Fibroblast of skin of right biceps (primary cell): ENCODE data around the gene OSER1.

Source experiments
- DNase-seq: peaks from one replicate; pipeline ENCODE4 v3.0.0-alpha.2; 2013

OSER1 gene

DNA sequence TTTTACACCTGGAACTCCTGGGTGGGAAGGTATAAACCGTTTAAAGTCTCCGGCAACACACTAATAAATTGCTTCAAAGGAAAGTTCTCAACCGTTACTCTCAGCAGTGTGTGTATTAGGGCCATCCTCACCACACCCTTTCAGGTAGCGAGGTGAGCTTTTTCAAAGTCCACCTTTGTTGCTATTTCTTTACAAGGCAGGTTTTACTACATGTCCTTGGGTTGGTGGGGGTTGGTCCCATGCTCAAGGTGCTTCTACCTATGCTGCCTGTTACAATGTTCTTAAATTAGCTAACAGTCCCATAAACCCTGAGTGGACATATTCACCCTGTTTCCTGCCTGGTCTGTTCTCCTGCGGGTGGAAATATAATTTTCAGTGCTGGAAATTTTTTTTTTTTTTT lies 13.2 kb upstream of the OSER1 start:
- no peak for DNase-seq

DNA sequence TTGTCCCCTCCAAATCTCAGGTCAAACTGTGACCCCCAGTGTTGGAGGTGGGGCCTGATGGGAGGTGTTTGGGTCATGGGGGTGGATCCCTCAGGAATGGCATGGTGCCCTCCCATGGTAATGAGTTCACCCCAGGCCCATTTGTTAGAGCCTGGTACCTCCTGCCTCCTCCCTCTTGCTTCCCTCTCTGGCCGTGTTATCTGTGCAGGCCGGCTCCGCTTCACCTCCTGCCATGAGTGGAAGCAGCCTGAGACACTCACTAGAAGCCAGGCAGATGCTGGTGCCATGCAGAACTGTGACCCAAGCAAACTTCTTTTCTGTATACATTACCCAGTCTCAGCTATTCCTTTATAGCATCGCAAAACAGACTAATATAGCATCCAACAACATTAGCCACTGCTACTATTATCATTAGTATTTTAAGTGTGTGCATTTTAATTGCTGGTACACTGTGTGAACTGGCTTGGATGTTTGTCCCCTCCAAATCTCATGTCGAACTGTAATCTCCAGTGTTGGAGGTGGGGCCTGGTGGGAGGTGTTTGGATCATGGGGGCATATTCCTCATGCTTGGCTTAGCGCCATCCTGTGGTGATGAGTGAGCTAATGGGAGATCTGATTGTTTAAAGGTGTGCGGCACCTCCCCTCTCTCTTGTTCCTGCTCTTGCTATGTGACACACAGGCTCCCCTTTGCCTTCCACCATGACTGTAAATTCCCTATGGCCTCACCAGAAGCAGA lies 12.2 kb upstream of the OSER1 start:
- no peak for DNase-seq

DNA sequence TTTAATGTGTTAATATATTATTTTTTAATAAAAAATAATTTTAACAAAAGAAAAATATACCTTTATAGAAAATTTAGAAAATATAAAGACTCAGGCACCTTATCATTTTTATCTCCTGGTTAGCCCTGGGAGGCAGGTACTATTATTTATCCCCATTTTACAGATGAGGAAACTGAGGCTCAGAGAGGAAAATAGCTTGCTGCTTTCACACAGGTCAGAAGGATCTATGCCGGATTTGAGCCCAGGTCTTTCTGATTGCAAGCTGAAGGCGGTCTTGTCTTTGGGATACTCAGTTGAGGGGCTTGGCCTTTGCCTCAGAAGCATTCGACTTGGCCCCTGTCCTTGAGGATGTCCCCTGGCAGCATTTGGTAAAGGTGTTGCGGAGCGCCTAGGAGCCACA lies 11.5 kb upstream of the OSER1 start:
- no peak for DNase-seq

DNA sequence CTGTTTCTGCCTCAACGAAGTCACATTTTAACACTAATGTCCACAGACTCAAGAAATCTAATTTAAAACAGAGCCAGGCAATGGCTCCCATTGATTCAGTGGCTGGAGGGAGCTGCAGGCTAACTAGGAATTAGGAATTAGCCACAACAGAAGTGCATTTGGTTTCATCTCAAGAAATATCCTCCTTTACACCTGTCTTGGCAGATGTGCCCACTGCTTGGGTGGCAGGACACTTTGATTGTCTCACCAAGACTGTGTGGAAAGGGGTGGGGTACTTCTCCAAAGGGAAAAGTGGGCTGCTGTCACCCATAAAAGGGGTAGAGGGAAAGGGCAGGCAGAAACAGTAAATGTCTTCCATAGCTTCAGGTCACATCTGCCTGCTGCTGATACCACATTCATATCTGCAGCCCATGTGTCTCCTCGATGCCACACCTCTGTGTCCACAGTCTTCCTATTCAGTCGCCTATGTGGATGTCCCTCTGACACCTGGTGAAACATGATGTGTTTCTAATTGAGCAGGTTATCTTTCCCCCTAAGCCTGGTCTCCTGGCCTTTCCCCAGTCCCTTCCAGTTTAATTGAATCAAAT lies 10.9 kb upstream of the OSER1 start:
- DNase-seq: no peak

DNA sequence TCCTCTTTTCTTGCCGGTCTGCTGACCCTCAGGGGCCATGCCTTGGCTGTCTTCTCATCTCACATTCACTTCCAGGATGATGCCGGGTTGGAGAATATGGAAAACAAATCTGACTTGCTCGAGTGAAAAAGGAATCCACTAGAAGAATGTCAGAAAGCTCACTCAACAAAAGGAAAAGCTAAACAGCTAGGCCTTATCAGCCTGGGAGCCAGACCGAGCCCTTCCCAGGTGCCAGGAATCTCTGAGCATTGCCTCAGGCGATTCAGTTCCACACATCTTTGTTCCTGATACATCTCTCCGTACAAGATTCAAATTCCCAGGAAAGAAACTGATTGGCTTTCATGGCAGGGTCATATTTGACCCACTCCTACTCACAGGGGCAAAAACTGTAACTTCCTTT lies 9.2 kb upstream of the OSER1 start:
- DNase-seq: no peak

DNA sequence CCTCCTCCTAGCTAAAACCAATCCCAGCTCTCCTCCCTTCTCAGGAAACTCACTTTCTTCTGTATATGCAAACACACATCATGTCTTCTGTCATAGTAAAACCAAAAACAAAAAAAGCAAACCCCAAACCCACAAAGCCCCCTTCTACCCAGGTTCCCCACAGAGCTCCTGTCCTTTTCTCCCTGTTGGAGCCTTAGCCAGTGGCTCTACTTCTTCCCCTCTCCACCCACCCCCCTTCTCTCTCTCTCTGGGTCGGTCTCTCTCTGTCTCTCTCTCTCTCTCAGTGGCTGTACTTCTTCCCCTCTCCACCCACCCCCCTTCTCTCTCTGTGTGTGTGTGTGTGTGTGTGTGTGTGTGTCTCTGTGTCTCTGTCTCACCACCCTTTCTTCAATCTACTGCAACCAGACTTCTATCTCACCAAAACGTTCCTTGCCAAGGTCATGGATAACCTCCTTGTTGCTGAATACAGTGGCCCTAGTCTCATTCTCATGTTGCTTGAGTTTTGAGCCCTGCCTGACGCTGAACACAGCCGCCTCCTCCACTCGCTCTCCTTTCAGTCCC lies 8.7 kb upstream of the OSER1 start:
- DNase-seq: no peak

DNA sequence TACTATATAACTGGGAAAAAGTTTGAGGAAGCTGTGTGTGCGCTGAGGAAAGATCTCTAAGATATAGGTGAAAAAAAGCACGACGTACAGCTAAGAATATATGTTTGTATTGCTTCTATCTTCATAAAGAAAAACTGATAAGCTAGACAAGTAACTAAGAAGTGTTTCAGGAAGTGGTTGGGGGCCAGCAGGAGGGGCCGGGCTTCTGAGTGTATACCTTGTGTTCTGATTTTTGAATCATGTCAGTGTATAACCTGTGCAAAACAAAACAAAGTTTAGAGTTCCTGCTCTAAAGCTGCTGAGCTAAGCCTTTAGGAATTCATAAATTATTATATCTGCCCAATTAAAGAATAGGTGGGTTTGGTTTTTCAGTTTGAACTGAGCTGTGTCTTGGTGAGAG lies 7.9 kb upstream of the OSER1 start:
- no peak for DNase-seq

DNA sequence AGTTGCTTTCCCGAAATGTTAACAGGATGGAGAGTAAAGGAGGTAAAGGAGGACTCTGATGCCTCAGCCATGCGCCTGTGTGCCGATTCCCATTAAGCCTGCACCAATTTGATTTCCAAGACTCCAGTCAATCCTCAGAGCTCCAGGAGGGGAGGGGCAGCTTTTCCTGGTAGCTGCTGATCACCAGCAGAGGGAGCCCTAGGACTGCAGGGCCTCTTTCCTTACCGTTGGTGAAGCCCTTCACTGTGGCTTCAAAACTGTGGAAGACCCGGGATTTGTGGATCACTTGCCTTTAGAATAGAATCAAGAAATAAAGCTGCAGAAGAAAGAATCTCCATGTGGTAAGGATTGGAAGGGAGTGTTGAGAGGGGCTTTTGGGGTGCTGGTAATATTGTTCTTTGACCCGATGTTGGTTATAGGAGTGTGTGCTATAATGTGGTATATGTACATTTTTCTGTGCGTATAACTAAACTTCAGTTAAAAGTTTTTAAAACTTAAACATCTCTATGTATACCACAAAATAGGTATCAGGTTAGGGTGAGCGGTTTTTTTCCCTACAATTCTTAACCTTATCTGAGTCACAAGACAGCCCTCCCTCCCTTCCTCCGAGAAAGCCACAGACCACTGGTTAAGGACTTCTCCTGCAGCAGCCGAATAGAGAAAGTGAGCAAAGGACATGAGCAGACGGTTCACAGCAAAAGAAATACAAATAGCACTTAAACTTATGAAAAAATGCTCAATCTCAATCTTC lies 6.9 kb upstream of the OSER1 start:
- DNase-seq: peak; percentile 64

DNA sequence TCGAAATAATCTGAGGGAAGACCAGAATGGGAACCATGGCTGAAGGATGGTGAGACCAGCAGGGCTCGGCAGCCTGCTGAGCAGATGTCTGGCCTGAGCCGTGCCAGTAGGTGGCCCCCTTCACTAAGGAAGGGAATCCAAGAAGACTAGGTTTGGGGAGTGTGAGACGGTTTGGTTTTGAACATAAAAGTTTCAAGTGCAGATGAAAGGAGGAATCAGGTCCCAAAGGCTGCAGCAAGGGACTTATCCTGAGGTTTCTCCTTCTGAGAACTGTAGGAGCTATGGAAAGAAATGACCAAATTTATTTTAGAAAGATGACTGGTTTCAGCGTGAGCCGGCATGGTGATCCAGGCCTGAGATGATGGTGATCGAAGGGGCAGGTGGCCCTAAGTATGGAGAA lies 4.6 kb upstream of the OSER1 start:
- peak; percentile 60 for DNase-seq

DNA sequence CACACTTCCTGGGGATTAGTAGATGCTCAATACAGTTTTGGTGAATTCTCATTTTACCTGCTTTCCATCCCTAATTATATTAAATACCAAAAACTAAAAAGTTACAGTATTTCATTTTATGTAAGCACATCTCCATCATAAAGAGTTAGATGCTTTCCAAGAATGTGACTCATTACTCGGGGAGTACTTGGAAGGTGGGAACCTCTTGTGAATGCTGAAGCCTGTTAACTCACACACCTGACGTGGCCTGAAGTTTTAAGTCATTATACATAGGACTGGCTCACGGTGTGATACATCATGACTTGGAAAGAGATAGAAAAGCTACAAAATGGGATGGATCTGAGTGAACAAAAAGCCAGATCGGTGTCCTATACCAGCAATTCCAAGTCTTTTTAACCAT lies 2.2 kb upstream of the OSER1 start:
- no peak for DNase-seq

DNA sequence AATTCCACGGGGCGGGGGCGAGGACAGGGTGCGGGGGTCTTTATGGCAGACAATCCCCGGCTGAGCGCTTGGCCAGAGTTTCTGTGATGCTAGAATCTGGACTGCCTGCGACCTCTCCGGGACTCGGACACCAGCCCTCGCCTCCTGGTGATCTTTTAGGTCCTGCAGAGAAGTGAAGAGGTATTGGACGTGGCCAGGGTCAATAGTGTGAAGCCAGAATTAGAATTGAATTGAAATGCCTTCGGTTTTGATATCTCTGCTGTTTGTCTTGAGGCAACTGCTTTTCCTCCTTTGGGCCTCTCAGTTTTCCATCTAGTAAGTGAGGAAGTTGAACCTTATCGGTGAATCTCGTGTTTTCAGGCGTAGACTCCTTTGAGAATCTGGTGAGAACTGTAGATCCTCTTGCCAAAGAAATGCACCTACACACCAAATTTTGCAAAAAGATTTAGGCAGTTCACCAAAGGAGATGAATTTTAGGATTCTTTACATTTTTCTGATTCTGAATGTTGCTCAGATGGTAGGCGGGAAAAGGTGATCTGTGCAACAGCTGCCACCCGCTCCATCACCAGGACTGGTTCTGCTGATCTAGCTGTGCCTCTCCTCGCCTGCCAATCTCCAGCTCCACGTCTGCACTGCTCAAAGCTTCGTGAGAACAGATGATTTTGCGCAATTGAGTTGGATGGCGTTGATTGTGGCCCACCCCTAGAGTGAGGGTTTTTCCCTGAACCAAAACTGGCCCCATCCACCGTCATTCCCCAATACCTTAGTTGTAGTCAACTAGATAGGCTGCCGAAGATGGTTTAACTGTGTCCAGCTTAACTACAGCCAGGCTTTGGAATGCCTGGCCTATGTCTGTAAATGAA lies 837 bp upstream of the OSER1 start:
- peak; percentile 32 for DNase-seq

DNA sequence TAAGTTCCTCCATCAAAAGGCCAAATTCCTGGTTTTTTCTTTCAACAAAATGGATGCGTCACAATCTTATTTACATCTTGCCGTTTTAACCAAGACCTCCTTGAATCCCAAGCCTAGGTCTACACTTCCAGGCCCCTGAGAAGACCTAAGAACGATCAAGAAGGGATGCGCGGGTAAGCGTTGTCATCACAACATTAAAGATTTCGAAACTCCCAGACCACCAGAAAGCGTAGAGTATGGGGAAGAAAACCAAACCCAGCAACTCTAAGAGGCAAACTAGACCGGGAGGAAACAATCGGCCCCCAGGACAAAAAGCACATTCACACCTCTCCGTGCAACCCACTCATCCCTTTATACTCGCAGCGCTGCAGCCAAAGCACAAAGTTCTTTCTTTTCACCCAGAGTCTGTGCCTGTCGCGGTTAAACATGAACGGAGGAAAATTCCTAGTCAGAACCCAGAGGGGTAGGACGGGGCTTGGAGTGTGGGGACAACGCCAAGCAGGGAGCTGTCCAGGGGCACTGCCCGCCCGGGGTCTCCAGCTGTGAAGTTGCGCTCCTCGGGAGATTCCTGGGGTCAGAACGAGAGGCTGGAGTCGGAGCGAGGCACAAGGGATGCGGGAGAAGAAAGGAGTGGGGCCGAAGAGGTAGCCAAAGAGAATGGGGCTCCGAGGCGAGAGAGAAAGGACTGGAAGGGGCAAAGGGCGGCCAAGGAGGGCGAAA lies 725 bp downstream of the OSER1 start:
- peak; percentile 44 for DNase-seq

DNA sequence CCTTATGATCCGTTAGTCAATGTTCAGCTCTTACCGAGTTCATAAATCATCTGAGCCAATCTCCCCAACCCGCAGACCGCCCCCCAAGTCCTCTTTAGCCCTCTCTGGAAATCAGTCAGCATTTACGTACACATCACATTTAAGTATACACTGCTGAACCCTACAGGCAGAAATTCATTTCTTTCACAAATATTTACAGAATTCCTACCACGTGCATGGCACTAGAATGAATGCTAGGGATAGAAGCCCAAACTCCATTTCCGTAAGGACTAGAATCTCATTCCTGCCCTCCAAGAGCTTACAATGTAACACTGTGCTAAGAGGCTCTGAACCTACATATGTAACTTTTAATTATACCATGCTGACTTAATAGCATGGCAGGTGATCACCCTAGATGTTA lies 1.8 kb downstream of the OSER1 start:
- peak; percentile 35 for DNase-seq

DNA sequence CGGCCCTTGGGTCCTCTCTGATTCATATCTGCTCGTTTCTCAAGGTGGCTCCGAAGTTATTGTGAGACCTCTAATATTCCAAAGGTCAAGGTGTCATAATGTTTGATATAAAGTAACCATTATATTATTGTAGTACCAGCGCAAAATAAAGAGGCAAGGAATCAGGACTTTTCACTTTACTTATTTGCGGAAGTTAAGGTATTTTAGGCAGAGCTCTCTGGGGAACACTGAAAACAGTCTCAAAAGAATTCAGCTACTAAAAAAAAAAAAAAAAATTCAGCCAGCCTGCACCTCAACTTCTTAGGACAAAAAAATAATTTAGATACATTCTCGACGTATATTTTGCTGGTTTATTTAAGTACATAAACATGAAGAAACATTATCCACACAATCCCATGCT lies 2.4 kb downstream of the OSER1 start:
- DNase-seq: no peak

DNA sequence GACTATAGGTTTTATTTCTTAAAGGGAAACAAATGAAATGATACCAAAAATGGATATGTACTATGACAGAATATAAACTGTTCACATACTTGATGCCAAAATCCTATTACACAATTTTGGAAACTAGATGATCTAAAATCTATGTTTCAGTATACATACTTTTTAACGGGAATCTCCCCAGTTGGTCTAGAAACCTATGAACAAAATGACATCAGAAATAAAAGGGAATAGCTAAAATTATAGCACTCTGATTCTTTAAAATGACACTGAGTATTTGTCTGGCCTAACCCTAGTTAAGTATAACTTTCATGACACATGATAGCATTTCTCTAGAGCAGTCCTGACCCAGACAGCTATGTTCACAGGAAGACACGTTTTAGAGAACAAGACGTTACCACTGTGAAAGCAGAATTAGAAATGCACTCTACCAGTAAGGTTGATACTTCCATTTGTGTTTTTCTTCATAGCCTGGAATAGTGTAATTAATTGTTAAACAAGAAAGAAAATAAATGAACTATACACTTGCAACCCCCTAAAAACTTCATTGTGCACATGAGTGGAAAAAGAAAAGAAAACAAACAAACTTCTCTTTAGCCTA lies 3.3 kb downstream of the OSER1 start:
- no peak for DNase-seq

DNA sequence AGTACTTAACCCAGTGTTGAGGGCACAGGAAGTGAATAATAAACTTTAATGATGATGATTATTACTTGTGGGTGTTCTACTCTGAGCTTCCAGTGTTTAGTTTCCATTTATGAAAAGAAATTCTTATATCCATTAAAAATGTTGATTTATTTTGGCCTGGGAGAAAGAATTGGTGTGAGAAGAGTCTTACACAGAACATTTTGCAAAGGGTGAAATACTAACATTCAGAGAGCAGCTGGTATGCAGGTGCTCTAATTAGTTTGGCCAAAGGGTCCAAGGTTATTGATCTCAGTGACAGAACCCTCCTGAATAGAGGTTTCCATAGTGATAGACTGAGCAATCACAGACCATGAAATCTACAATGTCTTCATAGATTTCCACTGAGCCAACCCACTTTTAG lies 4.4 kb downstream of the OSER1 start:
- no peak for DNase-seq

DNA sequence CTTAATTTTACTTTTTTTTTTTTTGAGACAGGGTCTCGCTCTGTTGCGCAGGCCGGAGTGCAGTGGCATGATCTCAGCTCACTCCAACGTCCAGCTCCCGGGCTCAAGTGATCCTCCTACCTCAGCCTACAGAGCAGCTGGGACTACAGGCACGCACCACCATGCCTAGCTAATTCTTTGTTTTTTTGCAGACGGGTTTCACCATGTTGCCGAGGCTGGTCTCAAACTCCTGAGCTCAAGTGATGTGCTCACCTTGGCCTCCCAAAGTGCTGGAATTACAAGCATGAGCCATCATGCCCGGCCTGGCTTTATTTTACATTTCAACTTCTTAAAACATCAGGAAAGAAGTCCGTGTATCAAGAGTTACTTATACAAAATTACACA lies 5.7 kb downstream of the OSER1 start:
- DNase-seq: no peak

DNA sequence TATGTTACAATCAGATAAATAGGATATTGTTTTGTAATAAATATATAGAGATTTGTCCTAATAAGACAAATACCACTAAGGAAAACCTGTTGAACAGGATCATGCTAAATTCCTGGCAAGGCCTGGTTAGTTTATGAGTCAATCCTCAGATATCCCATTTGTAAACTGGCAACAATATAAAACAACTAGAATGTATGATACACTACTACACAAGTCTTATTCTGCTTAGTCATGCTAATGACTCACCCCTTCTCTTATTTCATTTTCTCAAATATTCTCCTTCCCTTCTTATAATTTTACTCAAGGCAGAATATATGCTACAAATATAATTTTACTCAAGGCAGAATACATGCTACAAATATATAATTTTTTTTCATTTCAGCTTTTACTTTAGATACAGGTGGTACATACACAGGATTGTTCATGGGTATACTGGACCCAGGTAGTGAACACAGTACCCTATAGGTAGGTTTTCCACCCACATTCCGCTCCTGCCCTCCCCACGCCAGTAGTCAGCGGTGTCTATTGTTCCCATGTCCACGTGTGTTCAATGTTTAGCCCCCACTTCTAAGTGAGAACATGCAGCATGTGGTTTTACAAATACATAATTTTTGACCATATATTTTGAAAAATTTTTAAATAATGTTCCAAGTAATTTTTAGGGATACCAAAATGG lies 6.3 kb downstream of the OSER1 start:
- DNase-seq: peak; percentile 93

DNA sequence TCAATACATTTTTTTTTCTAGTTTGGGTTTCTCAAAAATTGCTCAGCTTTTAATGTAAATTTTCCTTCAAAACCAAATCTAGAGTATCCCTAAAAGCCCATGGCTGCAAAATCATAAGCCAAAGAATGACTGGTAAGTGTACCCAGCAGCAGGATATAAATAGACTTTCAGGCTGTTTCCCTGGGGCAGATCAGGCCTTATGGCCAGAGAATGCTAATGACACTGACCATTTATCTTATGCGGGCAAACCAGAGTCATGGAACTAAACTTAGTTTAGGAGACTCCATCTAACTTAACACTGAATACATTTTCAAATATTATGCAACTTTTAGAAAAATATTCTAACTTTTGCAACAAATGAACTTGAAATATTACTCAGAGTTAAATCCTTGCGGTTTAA lies 7.4 kb downstream of the OSER1 start:
- no peak for DNase-seq

DNA sequence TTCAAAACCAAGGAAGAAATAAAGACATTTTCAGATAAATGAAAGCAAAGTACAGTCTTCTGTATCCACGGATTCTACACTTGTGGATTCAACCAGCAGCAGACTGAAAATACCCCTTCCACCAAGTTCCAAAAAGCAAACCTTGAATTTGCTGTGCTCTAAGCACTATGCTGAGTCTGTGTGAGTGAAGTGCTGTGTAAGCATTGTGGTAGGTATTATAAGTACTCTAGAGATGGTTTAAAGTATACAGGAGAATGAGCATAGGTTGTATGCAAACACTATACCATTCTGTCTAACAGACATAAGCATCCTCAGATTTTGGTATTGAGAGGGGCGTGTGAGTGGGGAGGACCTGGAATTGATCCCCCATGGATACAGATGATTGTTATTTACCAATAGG lies 9.6 kb downstream of the OSER1 start:
- DNase-seq: no peak

DNA sequence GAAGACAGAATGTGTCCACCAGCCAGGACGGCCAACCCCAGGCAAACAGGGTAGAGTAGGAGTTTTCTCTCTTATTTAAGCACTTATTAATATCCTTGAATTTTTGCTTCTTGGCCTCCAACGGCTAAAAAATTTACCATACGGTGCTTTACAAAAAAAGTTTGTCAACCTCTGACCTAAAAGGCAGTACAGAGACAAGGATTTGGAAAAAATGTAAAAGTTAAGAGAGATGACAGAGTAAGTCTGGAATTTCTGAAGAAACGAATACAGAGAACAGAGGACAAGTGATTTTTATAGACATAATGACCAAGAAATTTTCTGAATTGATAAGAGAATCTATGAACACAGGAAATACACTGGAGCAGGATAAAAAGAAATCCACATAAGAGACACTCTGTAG lies 10.2 kb downstream of the OSER1 start:
- DNase-seq: no peak
